Hair follicle dermal papilla cell (primary cell): ENCODE data around the gene CLASRP. TPM values are rescaled to one million over a fixed set of nuclear protein-coding genes. Genes with fewer than 3 reads are reported as not detected.

Experiments used
- small RNA-seq: library from RNA; depleted of rRNA; stranded (forward); fragments of <200 nt; gene quantifications from one replicate; pipeline ENCODE3, GENCODE V24; 2012
- total RNA-seq: library from RNA; depleted of rRNA; stranded (reverse); fragments of >200 nt; gene quantifications from 2 replicates; pipeline ENCODE4 v1.2.3, GENCODE V29; 2012

CLASRP gene, protein sequence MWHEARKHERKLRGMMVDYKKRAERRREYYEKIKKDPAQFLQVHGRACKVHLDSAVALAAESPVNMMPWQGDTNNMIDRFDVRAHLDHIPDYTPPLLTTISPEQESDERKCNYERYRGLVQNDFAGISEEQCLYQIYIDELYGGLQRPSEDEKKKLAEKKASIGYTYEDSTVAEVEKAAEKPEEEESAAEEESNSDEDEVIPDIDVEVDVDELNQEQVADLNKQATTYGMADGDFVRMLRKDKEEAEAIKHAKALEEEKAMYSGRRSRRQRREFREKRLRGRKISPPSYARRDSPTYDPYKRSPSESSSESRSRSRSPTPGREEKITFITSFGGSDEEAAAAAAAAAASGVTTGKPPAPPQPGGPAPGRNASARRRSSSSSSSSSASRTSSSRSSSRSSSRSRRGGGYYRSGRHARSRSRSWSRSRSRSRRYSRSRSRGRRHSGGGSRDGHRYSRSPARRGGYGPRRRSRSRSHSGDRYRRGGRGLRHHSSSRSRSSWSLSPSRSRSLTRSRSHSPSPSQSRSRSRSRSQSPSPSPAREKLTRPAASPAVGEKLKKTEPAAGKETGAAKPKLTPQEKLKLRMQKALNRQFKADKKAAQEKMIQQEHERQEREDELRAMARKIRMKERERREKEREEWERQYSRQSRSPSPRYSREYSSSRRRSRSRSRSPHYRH
- 20.9 and 33.2 TPM in 2 replicates for total RNA-seq

DNA sequence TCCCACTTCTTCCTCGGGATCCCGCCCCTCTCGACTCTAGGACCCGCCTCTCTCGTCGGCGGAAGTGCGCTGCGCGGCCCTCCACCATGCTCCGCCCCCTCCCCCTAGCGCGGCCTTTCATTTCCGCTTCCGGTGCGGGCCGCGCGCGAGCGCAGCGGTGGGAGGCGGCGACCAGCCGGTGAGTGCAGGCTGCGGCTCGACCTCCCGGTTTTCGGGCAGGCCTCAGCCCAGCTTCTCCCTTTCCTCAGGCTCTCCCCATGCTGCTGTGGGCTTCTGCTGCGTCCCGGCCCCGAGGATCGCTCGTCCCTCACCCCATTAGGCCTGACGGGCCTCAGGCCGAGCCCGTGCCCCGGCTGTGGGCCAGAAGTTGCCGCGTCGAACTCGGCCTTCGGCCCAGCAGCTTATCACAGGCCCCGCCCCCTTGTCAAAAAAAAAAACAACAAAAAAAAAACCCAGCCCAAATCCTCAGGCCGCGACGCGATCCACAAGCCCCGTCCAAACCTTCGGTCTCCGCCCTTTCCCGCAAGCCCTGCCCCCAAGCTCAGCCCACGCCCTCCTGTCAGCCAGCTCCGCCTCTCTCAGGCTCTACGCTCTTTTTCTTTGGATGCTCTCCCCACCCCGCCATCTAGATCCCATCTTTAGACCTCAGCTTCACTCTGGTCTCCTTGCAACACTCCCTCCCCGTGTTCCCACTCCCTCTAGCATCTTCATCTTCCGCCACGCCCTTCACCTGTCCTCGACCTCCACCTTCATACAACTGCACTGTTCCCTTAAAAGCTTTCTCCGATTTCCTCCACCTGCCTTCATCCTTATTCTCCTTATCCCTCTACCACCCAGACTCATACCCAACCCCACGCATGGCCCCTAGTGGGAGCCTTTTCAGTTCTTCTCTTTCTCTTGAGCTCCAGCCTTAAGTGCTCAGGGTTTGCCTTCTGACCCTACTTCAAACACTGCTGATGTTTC, at the start of gene CLASRP:
Gene CLASRP (plus strand): TSS at position 115 of the 963 bp plus-strand sequence. CDS start 1,168 bp downstream, outside the sequence.

DNA sequence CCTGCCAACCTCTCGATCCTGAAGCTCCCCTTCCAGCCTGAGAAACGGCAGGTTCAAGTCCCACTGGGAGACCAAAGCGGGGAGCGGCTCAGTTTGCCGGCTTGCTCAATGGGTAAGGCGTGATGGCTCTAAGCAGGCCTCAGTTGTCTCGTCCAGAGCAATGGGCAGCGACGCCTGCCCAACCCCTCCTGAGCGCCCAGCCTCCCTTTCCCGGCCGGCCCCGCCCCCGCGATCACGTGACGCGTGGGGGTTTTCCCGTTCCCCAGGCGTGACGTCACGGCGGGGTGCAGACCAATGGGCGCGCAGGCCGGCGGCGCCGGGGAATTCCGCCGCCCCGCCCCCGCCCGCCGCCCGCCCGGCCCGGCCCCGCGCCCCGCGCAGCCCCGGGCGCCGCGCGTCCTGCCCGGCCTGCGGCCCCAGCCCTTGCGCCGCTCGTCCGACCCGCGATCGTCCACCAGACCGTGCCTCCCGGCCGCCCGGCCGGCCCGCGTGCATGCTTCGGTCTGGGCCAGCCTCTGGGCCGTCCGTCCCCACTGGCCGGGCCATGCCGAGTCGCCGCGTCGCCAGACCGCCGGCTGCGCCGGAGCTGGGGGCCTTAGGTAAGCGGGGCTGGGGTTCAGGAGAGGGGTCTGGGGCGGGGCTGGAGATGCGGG, 37.6 kb upstream of the CLASRP start, which contains the start of gene RELB:
Gene RELB (plus strand): TSS at position 378 of the 653 bp plus-strand sequence. CDS start 116 bp downstream, at position 494.

DNA sequence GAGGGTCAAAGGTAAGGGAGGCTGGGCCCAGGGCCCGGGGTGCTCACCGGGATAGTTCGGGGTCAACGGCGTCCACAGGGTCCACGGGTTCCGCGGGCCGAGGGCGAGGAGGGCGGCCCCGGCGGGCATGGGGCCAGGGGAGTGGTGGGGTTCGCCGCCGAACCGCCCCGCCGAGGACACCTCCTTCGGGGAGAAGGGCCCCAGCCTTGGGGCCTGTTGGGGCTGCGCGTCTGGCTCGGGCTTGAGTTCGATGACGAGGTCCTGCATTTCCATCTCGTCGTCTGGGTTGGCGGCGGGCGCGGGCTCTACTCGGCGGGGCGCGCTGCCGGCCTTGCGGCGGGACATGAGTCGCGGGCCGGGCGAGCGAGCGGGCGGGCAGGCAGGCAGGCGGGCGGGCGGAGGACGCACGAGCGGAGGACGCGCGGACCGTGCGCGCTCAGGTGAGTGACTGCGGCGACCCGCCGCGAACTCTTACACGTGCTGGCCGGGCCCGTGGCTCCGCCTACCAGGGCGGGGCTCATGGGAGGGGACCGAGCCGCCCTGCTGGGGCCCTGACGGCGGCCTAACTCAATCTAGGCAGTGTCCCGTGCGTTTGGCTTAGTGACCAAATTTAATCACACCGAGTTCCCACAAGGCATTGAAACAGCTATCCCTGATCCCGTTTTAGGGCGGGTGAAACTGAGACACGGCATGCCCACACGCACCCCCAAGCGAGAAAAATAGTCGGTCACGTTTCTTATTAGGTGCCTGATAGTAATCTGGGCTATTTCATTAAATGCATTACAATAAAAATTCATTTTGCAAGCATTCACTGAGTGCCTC, 37.4 kb downstream of the CLASRP start, which contains the start of gene ZNF296:
Gene ZNF296 (minus strand): TSS at position 450 of the 822 bp plus-strand sequence. CDS start 105 bp downstream, at position 345.

DNA sequence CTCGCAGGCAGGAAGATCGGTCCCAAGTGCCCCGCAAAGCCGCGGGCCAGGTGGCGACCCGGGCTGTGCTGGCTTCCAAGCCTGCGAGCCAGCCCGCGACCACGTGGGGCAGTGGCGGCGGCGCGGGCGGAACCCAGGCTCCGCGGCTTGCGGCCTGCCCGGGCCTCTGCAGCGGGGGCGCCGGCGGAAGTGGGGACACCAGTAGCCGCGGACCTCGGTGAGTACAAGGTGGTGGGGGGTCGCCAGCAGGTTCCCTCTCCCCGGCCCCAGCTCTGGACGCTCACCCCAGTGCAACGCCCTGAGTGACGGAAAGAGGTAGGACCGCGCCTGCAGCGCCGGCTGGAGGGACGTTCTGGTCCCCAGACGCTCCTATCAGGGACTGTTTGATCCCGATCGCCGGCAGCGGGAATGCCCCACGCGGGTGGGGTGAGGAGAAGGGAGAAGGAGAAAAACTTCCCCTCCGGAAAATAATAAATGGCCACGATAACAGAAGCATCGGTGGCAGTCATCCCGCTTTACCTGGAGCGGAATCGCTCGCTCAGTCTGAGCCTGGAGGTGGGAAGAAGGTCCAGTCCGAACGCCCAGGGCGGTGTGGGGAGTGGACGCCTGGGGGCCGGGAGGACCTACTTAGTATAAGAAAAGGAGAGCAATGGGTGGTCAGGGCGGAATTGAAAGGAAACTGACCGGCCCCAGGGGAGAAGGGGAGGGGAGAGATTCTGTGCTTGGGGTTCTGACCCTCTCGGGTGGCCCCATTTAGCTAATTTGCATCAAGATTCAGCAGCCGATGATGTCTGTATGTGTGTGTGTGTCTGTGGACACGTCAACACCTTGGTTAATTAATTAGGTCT, 40.4 kb downstream of the CLASRP start, which contains the start of gene GEMIN7:
Gene GEMIN7 (plus strand): TSS at position 198 of the 848 bp plus-strand sequence. CDS start 10,855 bp downstream, outside the sequence.

DNA sequence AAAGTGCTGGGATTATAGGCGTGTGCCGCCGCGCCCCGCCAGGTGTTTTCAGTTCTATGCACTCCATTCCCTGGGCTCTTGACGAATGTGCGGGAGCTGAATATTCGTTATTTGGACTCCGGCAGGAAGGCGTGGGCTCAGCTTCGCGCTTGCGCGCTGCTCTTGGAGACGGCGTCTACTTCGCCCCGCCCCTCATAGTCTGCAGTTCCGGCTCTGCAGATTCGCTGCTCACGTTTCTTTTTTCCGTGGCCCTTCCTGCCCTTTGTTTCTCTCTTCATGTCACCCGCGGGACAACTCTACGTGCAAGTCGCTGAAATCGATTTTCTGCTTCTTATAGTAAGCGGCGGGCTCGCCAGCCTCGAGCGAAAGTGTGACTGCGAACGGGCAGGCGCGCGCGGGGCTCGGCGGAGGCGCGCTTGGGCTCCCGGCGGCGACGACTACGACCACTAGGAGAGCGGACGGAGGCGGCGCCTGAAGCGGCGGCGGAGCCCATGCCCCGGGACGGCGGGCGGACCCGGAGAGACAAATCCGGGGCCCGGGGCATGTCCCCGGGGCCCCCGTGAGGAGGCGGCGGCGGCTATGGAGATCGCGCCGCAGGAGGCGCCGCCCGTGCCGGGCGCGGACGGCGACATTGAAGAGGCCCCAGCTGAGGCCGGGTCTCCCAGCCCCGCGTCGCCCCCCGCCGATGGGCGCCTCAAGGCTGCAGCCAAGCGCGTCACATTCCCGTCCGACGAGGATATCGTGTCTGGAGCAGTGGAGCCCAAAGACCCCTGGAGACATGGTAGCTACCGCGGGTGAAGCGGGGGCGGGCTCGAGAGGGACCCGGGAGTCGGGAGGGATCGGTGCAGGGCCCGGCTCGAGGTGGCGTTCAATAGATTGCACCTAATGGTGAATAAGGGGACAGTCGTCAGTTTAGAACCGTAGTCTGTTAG, 54.2 kb downstream of the CLASRP start, which contains the start of gene PPP1R37:
Gene PPP1R37 (plus strand): TSS at position 433 of the 932 bp plus-strand sequence. CDS start 147 bp downstream, at position 580.

Small RNA genes within 50 kb of the gene (small RNA-seq; reads per million reads assigned to genes)
- not detected for gene RNU6-611P

Other genes starting within 250 kb of the CLASRP start
- 1.6 and 3.6 TPM in 2 replicates for gene BCAM, start 229.9 kb upstream of the CLASRP start, total RNA-seq
- 53.2 and 53.7 TPM in 2 replicates for gene NECTIN2, start 192.7 kb upstream of the CLASRP start, total RNA-seq
- gene TOMM40, start 147.8 kb upstream of the CLASRP start, total RNA-seq, result 34.2 and 41.9 TPM in 2 replicates
- 2.3 TPM in 2 replicates for gene APOE, start 133.2 kb upstream of the CLASRP start, total RNA-seq
- gene APOC1, start 124.4 kb upstream of the CLASRP start, total RNA-seq, result not detected in 2 replicates
- not detected in 2 replicates for gene APOC4, start 96.8 kb upstream of the CLASRP start, total RNA-seq
- not detected in 2 replicates for gene APOC2, start 93.0 kb upstream of the CLASRP start, total RNA-seq
- gene CLPTM1, start 83.7 kb upstream of the CLASRP start, total RNA-seq, result 39.6 and 40.7 TPM in 2 replicates
- 12.1 and 13.5 TPM in 2 replicates for gene RELB, start 37.6 kb upstream of the CLASRP start, total RNA-seq
- gene ZNF296, start 37.4 kb downstream of the CLASRP start, total RNA-seq, result 0.32 and 0.36 TPM in 2 replicates
- gene GEMIN7, start 40.2 kb downstream of the CLASRP start, total RNA-seq, result 14.9 and 15.4 TPM in 2 replicates
- 42.5 and 51.3 TPM in 2 replicates for gene PPP1R37, start 54.1 kb downstream of the CLASRP start, total RNA-seq
- gene NKPD1, start 121.9 kb downstream of the CLASRP start, total RNA-seq, result not detected in 2 replicates
- gene TRAPPC6A, start 139.2 kb downstream of the CLASRP start, total RNA-seq, result 9.4 and 15.4 TPM in 2 replicates
- gene BLOC1S3, start 139.7 kb downstream of the CLASRP start, total RNA-seq, result 7.2 and 7.6 TPM in 2 replicates
- gene EXOC3L2, start 206.4 kb downstream of the CLASRP start, total RNA-seq, result not detected in 2 replicates
- gene MARK4, start 212.2 kb downstream of the CLASRP start, total RNA-seq, result 18.6 and 23.5 TPM in 2 replicates